GM19099 (cell line): ENCODE data around the gene UBE2M.

Experiments
- POLR2A ChIP-seq: IDR thresholded peaks from 3 replicates; pipeline ENCODE4 v1.6.1; 2011; ENCODE audit warnings: low read depth; ENCODE audit not compliant: insufficient read length; ENCODE audit errors: extremely low read depth

UBE2M gene

DNA sequence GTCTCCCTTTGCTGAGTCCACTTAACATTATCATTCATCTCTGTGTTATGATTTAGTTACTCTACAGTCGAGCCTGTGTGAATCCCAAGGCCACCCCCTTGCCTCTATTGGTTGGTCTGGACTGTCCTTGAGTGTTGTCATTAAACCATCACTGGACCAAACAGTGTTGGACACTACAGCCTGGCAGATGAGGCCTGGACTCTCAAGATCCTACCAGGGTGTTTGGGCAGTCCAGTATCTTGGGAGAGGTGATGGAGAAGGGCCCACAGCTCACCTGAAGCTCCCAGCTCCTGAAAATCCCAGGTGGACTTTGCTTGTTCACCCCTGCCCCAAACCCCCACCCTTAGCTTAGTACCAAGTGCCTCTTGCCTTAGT is 7.3 kb downstream of the UBE2M start:
- TF ChIP-seq POLR2A: peak; percentile 36

DNA sequence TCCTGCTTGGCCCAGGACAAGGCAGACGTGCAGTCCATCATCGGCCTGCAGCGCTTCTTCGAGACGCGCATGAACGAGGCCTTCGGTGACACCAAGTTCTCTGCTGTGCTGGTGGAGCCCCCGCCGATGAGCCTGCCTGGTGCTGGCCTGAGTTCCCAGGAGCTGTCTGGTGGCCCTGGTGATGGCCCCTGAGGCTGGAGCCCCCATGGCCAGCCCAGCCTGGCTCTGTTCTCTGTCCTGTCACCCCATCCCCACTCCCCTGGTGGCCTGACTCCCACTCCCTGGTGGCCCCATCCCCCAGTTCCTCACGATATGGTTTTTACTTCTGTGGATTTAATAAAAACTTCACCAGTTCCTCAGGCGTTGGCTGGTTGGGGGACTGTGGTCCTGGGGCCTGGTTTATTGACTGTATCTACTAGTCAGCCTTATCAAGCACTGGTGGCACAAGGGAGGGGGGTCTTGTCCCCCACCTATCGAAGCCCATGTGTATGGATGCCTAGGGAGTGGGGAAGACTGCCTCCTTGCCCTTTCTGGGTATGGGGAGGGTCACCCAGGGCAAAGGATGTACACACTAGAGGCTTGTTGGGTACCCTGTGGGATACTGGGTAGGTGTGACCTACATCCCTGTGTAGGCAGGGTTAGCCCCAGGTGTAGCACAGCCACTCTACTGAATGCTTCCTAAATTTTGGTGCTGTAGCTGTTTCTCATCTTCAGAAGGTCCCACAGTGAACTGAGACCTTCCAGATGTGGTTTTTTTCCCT is 7.9 kb downstream of the UBE2M start:
- no peak for TF ChIP-seq POLR2A

DNA sequence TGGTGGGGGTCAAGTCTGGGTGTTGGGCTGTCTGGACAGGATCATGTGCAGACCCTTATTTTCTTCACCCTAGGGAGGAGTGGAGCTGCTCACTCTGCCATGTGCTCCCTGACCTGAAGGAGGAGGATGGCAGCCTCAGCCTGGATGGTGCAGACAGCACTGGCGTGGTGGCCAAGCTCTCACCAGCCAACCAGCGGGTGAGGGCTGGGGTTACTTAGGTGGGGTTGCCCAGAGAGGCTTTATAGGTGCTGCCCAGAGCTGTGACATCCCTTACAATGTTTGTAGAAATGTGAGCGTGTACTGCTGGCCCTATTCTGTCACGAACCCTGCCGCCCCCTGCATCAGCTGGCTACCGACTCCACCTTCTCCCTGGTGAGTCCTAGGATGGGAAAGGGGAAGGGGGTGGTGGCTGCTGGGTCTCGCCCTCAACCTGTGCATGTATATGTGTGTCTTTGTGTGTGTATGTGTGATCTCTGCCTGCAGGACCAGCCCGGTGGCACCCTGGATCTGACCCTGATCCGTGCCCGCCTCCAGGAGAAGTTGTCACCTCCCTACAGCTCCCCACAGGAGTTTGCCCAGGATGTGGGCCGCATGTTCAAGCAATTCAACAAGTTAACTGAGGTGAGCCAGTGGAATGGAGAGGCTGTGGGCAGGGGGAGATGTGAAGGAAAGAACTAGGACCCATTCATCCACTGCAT is 8.6 kb downstream of the UBE2M start:
- no peak for TF ChIP-seq POLR2A

DNA sequence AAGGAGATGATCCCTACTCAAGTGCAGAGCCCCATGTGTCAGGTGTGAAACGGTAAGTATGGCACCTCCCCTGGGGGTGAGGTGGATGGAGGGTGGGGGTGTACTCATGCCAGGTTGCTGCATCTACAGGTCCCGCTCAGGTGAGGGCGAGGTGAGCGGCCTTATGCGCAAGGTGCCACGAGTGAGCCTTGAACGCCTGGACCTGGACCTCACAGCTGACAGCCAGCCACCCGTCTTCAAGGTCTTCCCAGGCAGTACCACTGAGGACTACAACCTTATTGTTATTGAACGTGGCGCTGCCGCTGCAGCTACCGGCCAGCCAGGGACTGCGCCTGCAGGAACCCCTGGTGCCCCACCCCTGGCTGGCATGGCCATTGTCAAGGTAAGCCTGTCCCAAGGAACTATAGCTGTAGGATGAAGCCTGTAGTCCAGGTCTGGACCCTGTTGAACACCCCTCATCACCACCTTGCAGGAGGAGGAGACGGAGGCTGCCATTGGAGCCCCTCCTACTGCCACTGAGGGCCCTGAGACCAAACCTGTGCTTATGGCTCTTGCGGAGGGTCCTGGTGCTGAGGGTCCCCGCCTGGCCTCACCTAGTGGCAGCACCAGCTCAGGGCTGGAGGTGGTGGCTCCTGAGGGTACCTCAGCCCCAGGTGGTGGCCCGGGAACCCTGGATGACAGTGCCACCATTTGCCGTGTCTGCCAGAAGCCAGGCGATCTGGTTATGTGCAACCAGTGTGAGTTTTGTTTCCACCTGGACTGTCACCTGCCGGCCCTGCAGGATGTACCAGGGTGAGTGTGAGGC is 9.3 kb downstream of the UBE2M start:
- no peak for TF ChIP-seq POLR2A

DNA sequence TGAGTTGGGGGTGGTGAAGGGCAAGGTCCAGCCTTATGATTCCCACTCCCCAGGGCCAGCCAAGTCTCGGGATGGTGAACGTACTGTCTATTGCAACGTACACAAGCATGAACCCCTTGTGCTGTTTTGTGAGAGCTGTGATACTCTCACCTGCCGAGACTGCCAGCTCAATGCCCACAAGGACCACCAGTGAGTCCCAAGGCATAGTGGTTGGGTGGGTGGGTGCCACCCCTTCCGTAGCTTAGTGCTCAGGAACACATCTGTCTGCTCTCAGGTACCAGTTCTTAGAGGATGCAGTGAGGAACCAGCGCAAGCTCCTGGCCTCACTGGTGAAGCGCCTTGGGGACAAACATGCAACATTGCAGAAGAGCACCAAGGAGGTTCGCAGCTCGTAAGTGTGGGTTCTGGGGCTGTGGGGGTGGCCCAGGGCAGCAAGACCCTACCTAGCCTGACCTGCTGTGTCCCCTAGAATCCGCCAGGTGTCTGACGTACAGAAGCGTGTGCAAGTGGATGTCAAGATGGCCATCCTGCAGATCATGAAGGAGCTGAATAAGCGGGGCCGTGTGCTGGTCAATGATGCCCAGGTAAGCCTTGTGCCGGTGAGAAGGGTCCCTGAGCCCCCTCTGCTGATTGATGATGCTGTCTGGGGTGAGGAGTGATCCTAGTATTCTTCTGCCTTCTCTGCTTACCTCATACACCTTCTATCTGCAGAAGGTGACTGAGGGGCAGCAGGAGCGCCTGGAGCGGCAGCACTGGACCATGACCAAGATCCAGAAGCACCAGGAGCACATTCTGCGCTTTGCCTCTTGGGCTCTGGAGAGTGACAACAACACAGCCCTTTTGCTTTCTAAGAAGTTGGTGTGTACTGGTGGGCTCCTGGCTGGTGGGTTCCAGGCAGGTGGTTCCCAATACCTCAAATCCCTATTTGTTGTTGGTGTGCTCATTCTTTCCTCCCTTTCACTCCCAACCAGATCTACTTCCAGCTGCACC is 10.8 kb downstream of the UBE2M start:
- no peak for TF ChIP-seq POLR2A

DNA sequence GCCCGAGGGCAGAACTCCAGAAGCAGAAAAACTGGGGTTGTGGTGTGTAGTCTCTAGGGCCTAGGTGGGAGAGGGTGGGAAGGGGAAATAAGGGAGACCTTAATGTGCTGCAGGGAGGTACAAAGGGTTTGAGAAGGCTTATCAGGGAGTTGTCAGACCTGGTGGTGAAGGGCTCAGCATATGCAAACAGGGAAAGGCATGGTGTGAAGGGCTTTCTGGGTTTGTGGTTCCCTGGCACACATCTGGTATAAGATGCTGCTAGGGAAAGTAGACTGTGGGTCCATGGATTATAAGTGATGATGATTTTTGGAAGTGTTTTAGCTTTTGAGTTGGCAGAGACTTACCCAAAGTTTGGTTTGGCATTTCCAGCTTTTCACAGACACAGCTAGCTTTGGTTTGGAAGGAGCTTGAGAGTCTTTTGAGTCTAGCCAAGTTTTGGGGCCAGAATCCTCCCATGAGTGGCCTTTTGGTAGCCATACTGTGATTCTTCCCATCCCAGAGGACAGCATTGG is 12.3 kb downstream of the UBE2M start:
- TF ChIP-seq POLR2A: no peak

DNA sequence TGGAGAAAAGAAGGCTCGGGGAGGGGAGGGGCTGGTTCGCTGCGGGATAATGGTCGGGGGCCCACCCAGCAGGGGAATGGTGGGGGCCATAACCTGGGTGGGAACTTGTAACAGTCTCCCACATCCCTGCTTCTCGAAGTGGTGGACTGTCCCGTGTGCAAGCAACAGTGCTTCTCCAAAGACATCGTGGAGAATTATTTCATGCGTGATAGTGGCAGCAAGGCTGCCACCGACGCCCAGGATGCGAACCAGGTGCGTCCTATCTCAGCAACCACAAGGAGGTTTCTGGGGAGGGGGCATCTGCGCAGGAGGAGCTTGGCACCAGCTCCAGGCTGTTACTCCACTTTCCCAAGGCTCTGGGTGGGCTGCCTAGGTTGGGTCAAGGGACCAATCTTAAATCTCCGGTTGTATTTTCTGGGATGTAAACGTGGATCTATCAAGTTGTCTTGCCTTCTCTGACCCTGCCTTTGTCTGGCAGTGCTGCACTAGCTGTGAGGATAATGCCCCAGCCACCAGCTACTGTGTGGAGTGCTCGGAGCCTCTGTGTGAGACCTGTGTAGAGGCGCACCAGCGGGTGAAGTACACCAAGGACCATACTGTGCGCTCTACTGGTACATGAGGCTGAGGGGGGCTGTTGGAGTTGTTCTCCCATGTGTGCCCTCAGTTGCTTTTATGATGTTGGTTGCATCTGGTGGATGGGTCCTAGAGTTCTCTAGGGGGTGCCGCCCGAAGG is 13.0 kb downstream of the UBE2M start:
- TF ChIP-seq POLR2A: no peak

DNA sequence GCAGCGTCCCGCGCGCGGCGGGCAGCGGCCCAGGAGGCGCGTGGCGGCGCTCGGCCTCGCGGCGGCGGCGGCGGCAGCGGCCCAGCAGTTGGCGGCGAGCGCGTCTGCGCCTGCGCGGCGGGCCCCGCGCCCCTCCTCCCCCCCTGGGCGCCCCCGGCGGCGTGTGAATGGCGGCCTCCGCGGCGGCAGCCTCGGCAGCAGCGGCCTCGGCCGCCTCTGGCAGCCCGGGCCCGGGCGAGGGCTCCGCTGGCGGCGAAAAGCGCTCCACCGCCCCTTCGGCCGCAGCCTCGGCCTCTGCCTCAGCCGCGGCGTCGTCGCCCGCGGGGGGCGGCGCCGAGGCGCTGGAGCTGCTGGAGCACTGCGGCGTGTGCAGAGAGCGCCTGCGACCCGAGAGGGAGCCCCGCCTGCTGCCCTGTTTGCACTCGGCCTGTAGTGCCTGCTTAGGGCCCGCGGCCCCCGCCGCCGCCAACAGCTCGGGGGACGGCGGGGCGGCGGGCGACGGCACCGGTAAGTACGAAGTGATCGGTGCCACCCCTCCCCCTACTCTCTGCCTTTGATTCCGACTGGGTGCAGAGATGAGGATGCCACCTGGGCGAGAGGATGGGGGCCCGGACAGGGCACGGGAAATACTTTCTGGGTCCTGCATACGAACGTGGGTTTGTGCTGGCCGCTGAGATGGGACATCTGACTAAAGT is 13.7 kb downstream of the UBE2M start:
- no peak for TF ChIP-seq POLR2A

DNA sequence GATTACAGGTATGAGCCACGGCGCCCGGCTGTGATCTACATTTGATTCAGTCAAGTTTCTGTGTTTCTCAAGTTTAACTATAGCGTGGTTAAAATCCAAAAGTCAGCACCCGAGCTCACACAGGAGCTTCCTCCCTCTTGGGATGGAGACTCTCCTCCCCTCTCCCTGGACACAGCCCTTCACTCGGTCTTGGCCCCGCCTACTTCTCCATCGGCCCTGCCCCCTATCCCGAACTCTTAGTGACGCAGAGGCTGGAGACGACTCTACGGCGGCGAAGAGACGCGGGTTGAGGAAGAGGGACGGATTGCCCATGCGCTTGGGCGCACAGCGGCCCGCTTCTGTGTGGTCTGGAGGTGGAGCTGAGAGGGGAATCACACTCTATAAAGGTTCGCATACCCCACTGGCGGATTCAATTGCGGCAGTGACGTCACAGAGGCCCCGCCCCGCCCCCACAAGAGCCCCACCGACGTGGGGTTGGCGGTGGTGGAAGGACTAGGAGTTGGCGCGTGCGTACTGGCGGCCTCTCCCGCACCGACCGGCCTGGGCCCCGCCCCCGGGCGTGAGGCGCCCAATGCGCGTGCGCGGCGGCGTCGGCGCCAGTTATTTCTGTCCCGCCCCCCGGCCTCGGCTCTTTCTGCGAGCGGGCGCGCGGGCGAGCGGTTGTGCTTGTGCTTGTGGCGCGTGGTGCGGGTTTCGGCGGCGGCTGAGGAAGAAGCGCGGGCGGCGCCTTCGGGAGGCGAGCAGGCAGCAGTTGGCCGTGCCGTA is 14.4 kb downstream of the UBE2M start, which contains the start of gene TRIM28:
Gene TRIM28, plus strand, starts transcription at position 239 of the 765 bp plus-strand sequence. CDS start 694 bp downstream, outside the sequence.
- TF ChIP-seq POLR2A: peak; percentile 99

DNA sequence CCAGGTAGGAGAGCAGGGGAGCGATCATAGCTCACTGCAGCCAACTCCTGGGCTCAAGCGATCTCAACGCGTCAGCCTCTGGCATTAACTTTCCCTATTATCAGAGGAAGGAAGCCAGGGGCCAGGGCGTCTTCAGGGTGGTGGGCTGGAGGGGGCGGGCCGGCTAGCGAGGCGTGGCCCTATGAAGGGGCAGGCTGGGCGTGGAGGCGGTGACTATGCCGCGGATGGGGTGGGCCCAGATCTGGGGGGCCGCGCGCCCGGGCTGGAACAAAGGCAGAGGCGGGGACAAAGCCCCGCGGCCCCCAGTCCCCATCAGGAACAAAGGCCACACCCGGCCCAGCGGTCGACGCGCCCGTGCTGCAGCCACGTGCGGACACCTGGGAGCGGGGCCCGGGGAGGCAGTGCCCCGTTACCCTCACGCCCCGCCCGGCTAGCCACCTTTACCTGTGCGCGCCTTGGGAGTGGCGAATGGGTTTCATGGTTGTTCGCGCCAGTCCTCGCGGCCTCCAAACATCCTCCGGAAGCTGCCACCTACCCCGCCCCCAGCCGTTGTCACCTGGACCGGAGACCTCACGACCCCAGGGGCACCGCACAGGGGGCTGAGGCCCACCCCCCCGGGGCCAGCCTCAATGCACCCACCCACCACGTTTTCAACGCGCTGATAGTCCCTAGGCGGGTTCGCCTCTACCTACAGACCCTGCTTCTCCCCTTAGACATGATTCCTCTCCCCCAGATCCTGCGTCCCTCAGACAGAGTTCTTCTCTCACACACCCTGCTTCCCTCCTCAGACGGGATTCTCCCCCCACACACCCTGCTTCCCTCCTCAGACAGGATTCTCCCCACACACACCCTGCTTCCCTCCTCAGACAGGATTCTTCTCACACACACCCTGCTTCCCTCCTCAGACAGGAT is 19.9 kb downstream of the UBE2M start:
- no peak for TF ChIP-seq POLR2A

DNA sequence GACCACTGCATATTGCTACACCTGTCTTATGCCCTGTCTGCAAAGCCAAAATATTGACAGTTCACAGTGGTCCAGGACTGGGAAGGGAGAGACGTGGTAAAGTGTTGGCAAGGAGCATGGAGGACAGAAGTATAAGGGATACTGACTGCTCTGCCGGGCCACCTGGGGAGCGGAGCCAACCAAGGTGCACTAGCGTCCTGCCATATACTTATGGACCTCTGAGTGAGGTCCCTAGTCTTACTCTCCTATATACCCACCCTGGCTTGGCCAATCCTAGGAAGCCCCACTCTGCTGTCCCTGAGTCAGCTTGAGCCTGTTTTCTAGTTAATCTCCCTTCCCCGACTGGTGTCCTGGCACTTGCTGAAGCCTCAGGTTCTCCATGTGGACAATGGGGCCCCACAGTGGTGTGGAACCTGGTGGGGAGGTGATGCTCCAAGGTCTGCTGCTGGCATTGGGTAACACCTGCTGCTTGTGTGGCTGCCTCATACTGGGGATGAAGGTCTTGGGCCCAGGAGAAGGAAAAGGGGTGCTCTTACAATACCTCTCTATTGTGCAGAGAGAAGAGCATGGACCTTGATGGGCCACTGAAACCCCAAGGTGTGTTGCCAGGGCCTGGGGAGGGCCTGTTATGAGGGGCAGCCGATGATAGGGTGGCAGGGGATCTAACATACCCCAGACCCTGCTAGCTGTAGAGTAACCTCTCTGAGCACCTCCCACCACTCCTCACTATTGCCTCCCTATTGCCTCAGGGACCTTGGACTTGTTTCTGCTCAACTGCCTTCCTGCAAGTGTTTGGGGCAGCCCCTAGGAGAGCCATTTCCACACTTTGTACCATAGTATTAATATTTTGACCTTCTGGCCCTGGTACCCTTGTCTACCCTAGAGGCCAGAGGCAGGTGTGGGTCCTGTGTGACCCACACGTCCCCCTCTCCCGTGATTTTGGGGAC is 21.3 kb downstream of the UBE2M start:
- TF ChIP-seq POLR2A: no peak
